MM.1S (cell line): ENCODE data around the gene CHRNA4.

Experiments
- EZH2 ChIP-seq: fragments of 300-600 bp; sonication (generic); optimal IDR thresholded peaks from 2 replicates; pipeline ENCODE3; 2017; ENCODE audit warnings: low read depth, mild to moderate bottlenecking, antibody characterized with exemption, low read length, mixed read lengths
- TF ChIP-seq, protein P1 (sequence below): fragments of 300-600 bp; sonication (generic); IDR thresholded peaks from 2 replicates; pipeline ENCODE4 v1.5.1; 2016; ENCODE audit warnings: antibody characterized with exemption, low read length, mixed read lengths

DNA sequence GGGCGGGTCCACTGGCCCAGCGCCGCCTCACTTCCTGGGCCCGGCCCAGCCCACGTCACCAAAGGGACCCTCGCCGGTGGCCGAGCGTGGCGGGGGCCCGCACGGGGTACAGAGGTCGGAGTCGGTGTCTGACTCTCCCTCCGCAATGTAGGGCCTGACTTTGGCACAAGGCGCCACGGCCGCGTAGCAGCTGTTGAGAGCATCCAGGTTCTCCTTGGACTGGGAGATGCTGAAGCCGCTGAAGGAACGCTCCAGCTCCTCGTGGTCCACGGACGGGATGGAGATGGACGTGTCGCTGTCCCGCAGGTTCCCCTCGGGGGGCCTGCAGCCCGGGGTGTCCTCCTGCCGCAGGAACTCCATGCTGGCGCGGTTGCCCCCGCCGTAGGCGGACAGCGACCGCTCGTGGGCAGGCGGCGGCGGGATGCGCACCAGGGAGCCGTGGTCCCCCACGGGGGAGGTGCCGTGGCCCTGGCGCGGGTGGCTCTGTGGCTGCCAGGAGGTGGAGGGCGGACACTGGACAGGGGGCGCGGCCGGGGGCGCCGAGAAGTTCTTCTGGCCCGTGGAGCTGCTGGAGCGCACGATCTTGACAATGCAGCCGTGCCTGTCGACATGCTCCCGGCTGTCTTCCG lies 45.6 kb upstream of the CHRNA4 start:
- TF ChIP-seq, protein P1, sequence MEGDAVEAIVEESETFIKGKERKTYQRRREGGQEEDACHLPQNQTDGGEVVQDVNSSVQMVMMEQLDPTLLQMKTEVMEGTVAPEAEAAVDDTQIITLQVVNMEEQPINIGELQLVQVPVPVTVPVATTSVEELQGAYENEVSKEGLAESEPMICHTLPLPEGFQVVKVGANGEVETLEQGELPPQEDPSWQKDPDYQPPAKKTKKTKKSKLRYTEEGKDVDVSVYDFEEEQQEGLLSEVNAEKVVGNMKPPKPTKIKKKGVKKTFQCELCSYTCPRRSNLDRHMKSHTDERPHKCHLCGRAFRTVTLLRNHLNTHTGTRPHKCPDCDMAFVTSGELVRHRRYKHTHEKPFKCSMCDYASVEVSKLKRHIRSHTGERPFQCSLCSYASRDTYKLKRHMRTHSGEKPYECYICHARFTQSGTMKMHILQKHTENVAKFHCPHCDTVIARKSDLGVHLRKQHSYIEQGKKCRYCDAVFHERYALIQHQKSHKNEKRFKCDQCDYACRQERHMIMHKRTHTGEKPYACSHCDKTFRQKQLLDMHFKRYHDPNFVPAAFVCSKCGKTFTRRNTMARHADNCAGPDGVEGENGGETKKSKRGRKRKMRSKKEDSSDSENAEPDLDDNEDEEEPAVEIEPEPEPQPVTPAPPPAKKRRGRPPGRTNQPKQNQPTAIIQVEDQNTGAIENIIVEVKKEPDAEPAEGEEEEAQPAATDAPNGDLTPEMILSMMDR: no peak
- TF ChIP-seq EZH2: no peak
